WTC11 (cell line): ENCODE measurements around the gene FBXW4. TPM values are rescaled to one million over a fixed set of nuclear protein-coding genes. Genes with fewer than 3 reads are reported as not detected.

ENCODE experiments used
- ATAC-seq: fragments of 200-7000 bp; cut with Tn5 transposase; 2 replicates; pipeline ENCODE4 v1.10.0; 2021; ENCODE audit warnings: mild to moderate bottlenecking, moderate library complexity
- CTCF ChIA-PET: fragments of 300-600 bp; sonication (Branson Sonifier 250); formaldehyde crosslinking; loops from one replicate; lab custom pipeline; 2021; ENCODE audit warnings: antibody characterized with exemption; lab: Charles Lee
- POLR2A ChIA-PET: fragments of 350-600 bp; sonication (Branson Sonifier 250); formaldehyde crosslinking; loops from one replicate; lab custom pipeline; 2021; ENCODE audit warnings: antibody characterized with exemption; lab: Charles Lee
- DNase-seq: peaks from one replicate; pipeline ENCODE4 v3.0.0; 2021; ENCODE audit warnings: low spot score
- H3K27ac Mint-ChIP-seq: 2 replicates; pipeline ENCODE4 v1.8.0; 2021; ENCODE audit warnings: mixed read lengths
- H3K27me3 Mint-ChIP-seq: 2 replicates; pipeline ENCODE4 v1.8.0; 2021; ENCODE audit warnings: low read depth, mild to moderate bottlenecking, moderate library complexity, mixed read lengths
- H3K36me3 Mint-ChIP-seq: 2 replicates; pipeline ENCODE4 v1.8.0; 2021; ENCODE audit warnings: mixed read lengths
- H3K4me1 Mint-ChIP-seq: 2 replicates; pipeline ENCODE4 v1.8.0; 2022; ENCODE audit warnings: mixed read lengths
- H3K4me3 Mint-ChIP-seq: 2 replicates; pipeline ENCODE4 v1.8.0; 2021; ENCODE audit warnings: mild to moderate bottlenecking, moderate library complexity, mixed read lengths
- H3K9me3 Mint-ChIP-seq: 2 replicates; pipeline ENCODE4 v1.8.0; 2021; ENCODE audit warnings: mixed read lengths
- ATF1 ChIP-seq: sonication (generic); formaldehyde crosslinking; IDR thresholded peaks from 2 replicates; pipeline ENCODE4 v1.8.1; 2023; ENCODE audit warnings: mild to moderate bottlenecking, moderate library complexity, missing genetic modification reagents
- ATF3 ChIP-seq: sonication (generic); formaldehyde crosslinking; conservative IDR thresholded peaks from 2 replicates; pipeline ENCODE4 v1.8.1; 2022; ENCODE audit warnings: mild to moderate bottlenecking, missing genetic modification reagents
- CBFB ChIP-seq: sonication (generic); formaldehyde crosslinking; IDR thresholded peaks from 2 replicates; pipeline ENCODE4 v1.8.1; 2022; ENCODE audit warnings: mild to moderate bottlenecking, low read depth, missing genetic modification reagents
- GTF2I ChIP-seq: fragments of 250-450 bp; sonication (Bioruptor Pico); conservative IDR thresholded peaks from 2 replicates; pipeline ENCODE4 v1.4.0; 2021; ENCODE audit warnings: mild to moderate bottlenecking
- HMGA2 ChIP-seq: fragments of 250-450 bp; sonication (Bioruptor Pico); IDR thresholded peaks from 2 replicates; pipeline ENCODE4 v1.4.0; 2021; ENCODE audit warnings: mild to moderate bottlenecking, moderate library complexity
- IRF2 ChIP-seq: sonication (generic); formaldehyde crosslinking; IDR thresholded peaks from 2 replicates; pipeline ENCODE4 v1.8.0; 2022; ENCODE audit warnings: low read depth, missing genetic modification reagents, borderline replicate concordance
- JAZF1 ChIP-seq: fragments of 250-450 bp; sonication (Bioruptor Pico); IDR thresholded peaks from 2 replicates; pipeline ENCODE4 v1.9.0; 2021; ENCODE audit warnings: moderate library complexity, mild to moderate bottlenecking, inconsistent platforms
- JUN ChIP-seq: sonication (generic); formaldehyde crosslinking; IDR thresholded peaks from 2 replicates; pipeline ENCODE4 v1.8.0; 2023; ENCODE audit warnings: mild to moderate bottlenecking, missing genetic modification reagents
- MXD4 ChIP-seq: fragments of 250-450 bp; sonication (Bioruptor Pico); IDR thresholded peaks from 2 replicates; pipeline ENCODE4 v1.8.0; 2021; ENCODE audit warnings: mild to moderate bottlenecking, moderate library complexity, borderline replicate concordance
- MYBL2 ChIP-seq: sonication (generic); formaldehyde crosslinking; IDR thresholded peaks from 2 replicates; pipeline ENCODE4 v1.8.1; 2023; ENCODE audit warnings: mild to moderate bottlenecking, moderate library complexity, missing genetic modification reagents
- NFE2L1 ChIP-seq: sonication (generic); formaldehyde crosslinking; IDR thresholded peaks from 2 replicates; pipeline ENCODE4 v1.8.1; 2023; ENCODE audit warnings: missing genetic modification reagents
- NR3C1 ChIP-seq: sonication (generic); formaldehyde crosslinking; conservative IDR thresholded peaks from 2 replicates; pipeline ENCODE4 v1.8.1; 2023; ENCODE audit warnings: low read depth, mild to moderate bottlenecking, missing genetic modification reagents
- OVOL2 ChIP-seq: fragments of 250-450 bp; sonication (Bioruptor Pico); IDR thresholded peaks from 2 replicates; pipeline ENCODE4 v1.9.0; 2021; ENCODE audit warnings: mild to moderate bottlenecking, borderline replicate concordance
- SMAD3 ChIP-seq: sonication (generic); formaldehyde crosslinking; IDR thresholded peaks from 2 replicates; pipeline ENCODE4 v1.8.0; 2022; ENCODE audit warnings: missing genetic modification reagents, mild to moderate bottlenecking, borderline replicate concordance
- SP1 ChIP-seq: sonication (generic); formaldehyde crosslinking; conservative IDR thresholded peaks from 2 replicates; pipeline ENCODE4 v1.8.1; 2022; ENCODE audit warnings: missing genetic modification reagents
- STAT6 ChIP-seq: sonication (generic); formaldehyde crosslinking; conservative IDR thresholded peaks from 2 replicates; pipeline ENCODE4 v1.8.1; 2023; ENCODE audit warnings: mild to moderate bottlenecking, low read depth, missing genetic modification reagents, moderate library complexity
- TEAD1 ChIP-seq: sonication (generic); formaldehyde crosslinking; IDR thresholded peaks from 2 replicates; pipeline ENCODE4 v1.8.0; 2022; ENCODE audit warnings: mild to moderate bottlenecking, missing genetic modification reagents
- TEAD4 ChIP-seq: sonication (generic); formaldehyde crosslinking; IDR thresholded peaks from 2 replicates; pipeline ENCODE4 v1.8.0; 2022; ENCODE audit warnings: mild to moderate bottlenecking, missing genetic modification reagents
- ZNF263 ChIP-seq: sonication (generic); formaldehyde crosslinking; IDR thresholded peaks from 2 replicates; pipeline ENCODE4 v1.8.1; 2022; ENCODE audit warnings: low read depth, mild to moderate bottlenecking, moderate library complexity, missing genetic modification reagents
- ZNF396 ChIP-seq: fragments of 250-450 bp; sonication (Bioruptor Pico); IDR thresholded peaks from 2 replicates; pipeline ENCODE4 v1.8.0; 2021; ENCODE audit warnings: mild to moderate bottlenecking, moderate library complexity, borderline replicate concordance
- ZNF532 ChIP-seq: fragments of 250-450 bp; sonication (Bioruptor Pico); IDR thresholded peaks from 2 replicates; pipeline ENCODE4 v1.9.0; 2021; ENCODE audit warnings: mild to moderate bottlenecking, borderline replicate concordance
- total RNA-seq: library from RNA; stranded (reverse); gene quantifications from 3 replicates; pipeline ENCODE4 v1.2.3, GENCODE V29; 2021

The FBXW4 gene
- total RNA-seq, 1 experiment from 2014 or later: 45.3 TPM

GRCh38 chr10:101619983-101620382 is 75.0 kb downstream of the FBXW4 start:
- Mint-ChIP-seq H3K27me3 (no peaks in the 10 kb centered on the region), H3K9me3 (peaks cover 5% of the 10 kb centered on the region)
- TF ChIP-seq MYBL2 (CRISPR knock-in tag) (no peak), MXD4 (CRISPR knock-in tag) (no peak), ATF1 (CRISPR knock-in tag) (no peak), ZNF396 (CRISPR knock-in tag) (no peak), SP1 (CRISPR knock-in tag) (no peak), SMAD3 (CRISPR knock-in tag) (no peak)
- TF ChIP-seq, all 79 proteins: peak for 0
- CTCF ChIA-PET: interaction anchor here (1.5 to 8.5 kb wide), 2 partner anchors 15 to 161 kb away, joined by 4 to 167 read pairs; no protein-coding TSS in a partner anchor
- Mint-ChIP-seq H3K27ac (peak overlapping the region; percentile 50; the same call in 1 of the 2 replicates), H3K4me3 (no peak overlapping the region), H3K36me3 (peaks cover 14% of the 10 kb centered on the region), H3K4me1 (peaks cover 12% of the 10 kb centered on the region)
- no peak for DNase-seq
- ATAC-seq: no peak
- POLR2A ChIA-PET: no interaction called here

GRCh38 chr10:101618871-101619270 is 76.1 kb downstream of the FBXW4 start:
- Mint-ChIP-seq H3K36me3 (peaks cover 11% of the 10 kb centered on the region), H3K9me3 (peaks cover 5% of the 10 kb centered on the region), H3K4me3 (no peak overlapping the region), H3K4me1 (peaks cover 22% of the 10 kb centered on the region), H3K27me3 (no peaks in the 10 kb centered on the region), H3K27ac (no peak overlapping the region)
- TF ChIP-seq NFE2L1 (CRISPR knock-in tag) (no peak), ZNF532 (CRISPR knock-in tag) (no peak), HMGA2 (CRISPR knock-in tag) (no peak), ZNF263 (no peak), MXD4 (CRISPR knock-in tag) (no peak), JUN (CRISPR knock-in tag) (no peak), ATF1 (CRISPR knock-in tag) (no peak), JAZF1 (no peak), OVOL2 (CRISPR knock-in tag) (no peak), ATF3 (CRISPR knock-in tag) (no peak), IRF2 (CRISPR knock-in tag) (no peak), TEAD4 (CRISPR knock-in tag) (no peak), NR3C1 (CRISPR knock-in tag) (no peak), GTF2I (no peak), TEAD1 (no peak), CBFB (CRISPR knock-in tag) (no peak), STAT6 (CRISPR knock-in tag) (no peak)
- CTCF ChIA-PET: interaction anchor here (1.5 to 8.5 kb wide), 3 partner anchors 13 to 162 kb away, joined by 4 to 167 read pairs (median 18); no protein-coding TSS in a partner anchor
- POLR2A ChIA-PET: no interaction called here
- no peak for DNase-seq
- ATAC-seq: no peak
